CD14-positive monocyte (primary cell): Measurements from ENCODE around the gene CEACAM4. TPM values are rescaled to one million over a fixed set of nuclear protein-coding genes. Genes with fewer than 3 reads are reported as not detected.
A peak's percentile ranks its signal among the peaks of the same experiment; 100 is the strongest.

ENCODE experiments used
- DNase-seq, 3 donors: peaks; one replicate each; pipeline ENCODE4 v3.0.0-alpha.2; 2011 to 2022
- H2AFZ ChIP-seq: 2 replicates; pipeline ENCODE4 v1.6.0; 2012; ENCODE audit warnings: mild to moderate bottlenecking, low read depth, low read length, inconsistent platforms; ENCODE audit not compliant: insufficient read depth, poor library complexity, severe bottlenecking
- H3K27ac ChIP-seq, 2 donors: 1 replicate in 1 of 2; 2 replicates in 1 of 2; pipeline ENCODE4 v1.5.1; 2012 to 2013; ENCODE audit warnings: low read length in 2 of 2, control low read depth in 1 of 2, inconsistent platforms in 1 of 2, low read depth in 1 of 2, mild to moderate bottlenecking in 1 of 2
- H3K27me3 ChIP-seq, 2 donors: one replicate each; pipeline versions ENCODE4 v1.6.0 to v1.6.1; 2011 to 2013; ENCODE audit warnings: low read length in 2 of 2; ENCODE audit not compliant: control insufficient read depth in 2 of 2, insufficient read depth in 2 of 2
- H3K36me3 ChIP-seq, 2 donors: replicated peaks in 1 of 2; 1 replicate in 1 of 2; 2 replicates in 1 of 2; pipeline versions ENCODE4 v1.5.1 to v1.6.1; 2012 to 2013; ENCODE audit warnings: low read length in 2 of 2, control low read depth in 1 of 2, inconsistent platforms in 1 of 2, mild to moderate bottlenecking in 1 of 2; ENCODE audit not compliant: insufficient read depth in 2 of 2, control insufficient read depth in 1 of 2
- H3K4me1 ChIP-seq, 2 donors: 1 replicate in 1 of 2; 2 replicates in 1 of 2; pipeline versions ENCODE4 v1.5.1 to v1.6.1; 2012 to 2013; ENCODE audit warnings: low read length in 2 of 2, control low read depth in 1 of 2, inconsistent platforms in 1 of 2, mild to moderate bottlenecking in 1 of 2, moderate library complexity in 1 of 2; ENCODE audit not compliant: insufficient read depth in 2 of 2, control insufficient read depth in 1 of 2
- H3K4me2 ChIP-seq: replicated peaks from 2 replicates; pipeline ENCODE3; 2012; ENCODE audit warnings: low read length, moderate library complexity, mild to moderate bottlenecking; ENCODE audit not compliant: poor library complexity, severe bottlenecking; ENCODE audit errors: extremely low read depth
- H3K4me3 ChIP-seq, 3 experiments: fragments of 200-600 bp in 1 of 3; sonication (generic) in 1 of 3; replicated peaks in 1 of 3; 1 replicate in 2 of 3; 2 replicates in 1 of 3; pipeline ENCODE4 v1.5.1; 2011 to 2013; ENCODE audit warnings: low read length in 3 of 3, mild to moderate bottlenecking in 3 of 3, control low read depth in 2 of 3, low read depth in 2 of 3, inconsistent platforms in 1 of 3, moderate library complexity in 1 of 3
- H3K79me2 ChIP-seq: 2 replicates; pipeline ENCODE4 v1.6.0; 2012; ENCODE audit warnings: mild to moderate bottlenecking, control low read depth, inconsistent platforms, low read length, moderate library complexity; ENCODE audit not compliant: insufficient read depth
- H3K9ac ChIP-seq: 2 replicates; pipeline ENCODE4 v1.6.0; 2017; ENCODE audit warnings: low read length, mild to moderate bottlenecking; ENCODE audit not compliant: insufficient read depth, poor library complexity, severe bottlenecking
- H3K9me3 ChIP-seq, 2 donors: replicated peaks in 1 of 2; 1 replicate in 1 of 2; 2 replicates in 1 of 2; pipeline versions ENCODE4 v1.5.1 to v1.6.1; 2012 to 2013; ENCODE audit warnings: low read length in 2 of 2, control low read depth in 1 of 2; ENCODE audit not compliant: control insufficient read depth in 1 of 2, insufficient read depth in 1 of 2
- H4K20me1 ChIP-seq: 2 replicates; pipeline ENCODE4 v1.6.0; 2012; ENCODE audit warnings: mild to moderate bottlenecking, low read length, control low read depth, moderate library complexity; ENCODE audit not compliant: insufficient read depth
- H3K27ac Mint-ChIP-seq, 7 donors: one replicate each; pipeline ENCODE4 v1.8.0; 2020; ENCODE audit warnings: mild to moderate bottlenecking in 7 of 7, mixed read lengths in 7 of 7, moderate library complexity in 6 of 7, inconsistent platforms in 2 of 7
- H3K27me3 Mint-ChIP-seq, 3 donors: one replicate each; pipeline ENCODE4 v1.8.0; 2021 to 2022; ENCODE audit warnings: low read depth in 3 of 3, mild to moderate bottlenecking in 3 of 3, mixed read lengths in 3 of 3, moderate library complexity in 3 of 3, inconsistent platforms in 1 of 3
- H3K36me3 Mint-ChIP-seq, 2 donors: one replicate each; pipeline ENCODE4 v1.8.0; 2020; ENCODE audit warnings: mixed read lengths in 2 of 2, inconsistent platforms in 1 of 2, mild to moderate bottlenecking in 1 of 2
- H3K4me1 Mint-ChIP-seq: one replicate; pipeline ENCODE4 v1.8.0; 2020; ENCODE audit warnings: mild to moderate bottlenecking, mixed read lengths
- H3K4me3 Mint-ChIP-seq, 2 donors: one replicate each; pipeline ENCODE4 v1.8.0; 2020; ENCODE audit warnings: mild to moderate bottlenecking in 2 of 2, mixed read lengths in 2 of 2, moderate library complexity in 1 of 2
- H3K9me3 Mint-ChIP-seq, 7 donors: one replicate each; pipeline ENCODE4 v1.8.0; 2020 to 2022; ENCODE audit warnings: mixed read lengths in 7 of 7, mild to moderate bottlenecking in 6 of 7, moderate library complexity in 6 of 7, inconsistent platforms in 2 of 7
- WGBS: methylation state at CpG from one replicate; pipeline ENCODE4 v1.1.5; 2013; ENCODE audit warnings: missing lambda C conversion rate; ENCODE audit not compliant: insufficient coverage; 5-methylcytosine and 5-hydroxymethylcytosine counted together
- intact Hi-C, 2 donors: fragments of 100-400 bp; cut with micrococcal nuclease; formaldehyde crosslinking; loops; one replicate each; pipeline versions ENCODE4 v1.15.0 to v1.15.1; 2023
- polyA plus RNA-seq, 3 donors: library from polyadenylated mRNA; depleted of rRNA in 1 of 3; unstranded in 2 of 3; stranded (reverse) in 1 of 3; fragments of 300-500 nt in 2 of 3; fragments of >200 nt in 1 of 3; fragmentation: Illumina TruSeq in 2 of 3; gene quantifications; 1 replicate in 2 of 3; 2 replicates in 1 of 3; pipeline ENCODE4 v1.2.3, GENCODE V29; 2012 to 2021
- TF ChIP-seq, protein P1 (sequence below): fragments of 200-600 bp; IDR thresholded peaks from one replicate; pipeline ENCODE4 v1.8.0; 2022; ENCODE audit warnings: antibody characterized with exemption, mild to moderate bottlenecking

Gene CEACAM4
- polyA plus RNA-seq, 3 donors, result 23.1 to 40.7 (median 27.5) TPM

DNA sequence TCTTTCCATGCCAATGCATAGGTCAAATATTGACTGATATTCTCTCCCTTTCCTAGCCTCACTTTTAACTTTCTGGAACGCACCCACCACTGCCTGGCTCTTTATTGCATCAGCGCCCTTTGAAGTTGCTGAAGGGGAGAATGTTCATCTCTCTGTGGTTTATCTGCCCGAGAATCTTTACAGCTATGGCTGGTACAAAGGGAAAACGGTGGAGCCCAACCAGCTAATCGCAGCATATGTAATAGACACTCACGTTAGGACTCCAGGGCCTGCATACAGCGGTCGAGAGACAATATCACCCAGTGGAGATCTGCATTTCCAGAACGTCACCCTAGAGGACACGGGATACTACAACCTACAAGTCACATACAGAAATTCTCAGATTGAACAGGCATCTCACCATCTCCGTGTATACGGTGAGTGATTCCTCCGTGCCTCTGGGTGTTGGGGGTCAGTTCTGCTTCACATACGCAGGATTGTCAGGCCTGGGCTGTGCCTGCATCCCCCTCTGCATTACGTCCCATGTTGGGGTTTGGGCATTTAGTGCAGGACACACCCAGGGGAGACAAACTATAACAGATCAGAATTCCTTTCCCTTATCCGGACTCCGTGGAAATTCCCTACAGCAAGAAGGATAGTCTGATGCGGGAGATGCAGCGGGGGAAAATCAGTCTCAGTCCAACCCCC is 49.6 kb downstream of the CEACAM4 start:
- intact Hi-C loops, result no loop called here
- no peak for DNase-seq
- H3K27me3 Mint-ChIP-seq, result no peaks in the 10 kb centered on the region
- peaks cover 22 to 25% of the 10 kb centered on the region in 2 donors for H3K9me3 ChIP-seq
- no peak overlapping the region for H3K9ac ChIP-seq
- H2AFZ ChIP-seq, result peak overlapping the region; percentile 68
- no peaks in the 10 kb centered on the region for H4K20me1 ChIP-seq
- peak overlapping the region; percentile 86 for H3K4me2 ChIP-seq
- peaks cover 44% of the 10 kb centered on the region in 2 donors for H3K36me3 Mint-ChIP-seq
- H3K27me3 ChIP-seq, result no peaks in the 10 kb centered on the region
- peaks cover 10 to 40% of the 10 kb centered on the region in 2 donors for H3K36me3 ChIP-seq
- H3K27ac Mint-ChIP-seq, result peak overlapping the region in 5 of 7 donors; percentile 8 to 94 (median 35)
- H3K4me3 ChIP-seq, result peak overlapping the region in 1 of 3 experiments; percentile 76
- H3K79me2 ChIP-seq, result peaks cover 28% of the 10 kb centered on the region
- H3K4me1 ChIP-seq, result peaks cover 26 to 30% of the 10 kb centered on the region in 2 donors
- H3K4me1 Mint-ChIP-seq, result peaks cover 38% of the 10 kb centered on the region
- H3K27ac ChIP-seq, result peak overlapping the region in 1 of 2 donors; percentile 89
- WGBS, result 81% methylated on average over 10 of the region's 19 CpGs
- TF ChIP-seq, protein P1, sequence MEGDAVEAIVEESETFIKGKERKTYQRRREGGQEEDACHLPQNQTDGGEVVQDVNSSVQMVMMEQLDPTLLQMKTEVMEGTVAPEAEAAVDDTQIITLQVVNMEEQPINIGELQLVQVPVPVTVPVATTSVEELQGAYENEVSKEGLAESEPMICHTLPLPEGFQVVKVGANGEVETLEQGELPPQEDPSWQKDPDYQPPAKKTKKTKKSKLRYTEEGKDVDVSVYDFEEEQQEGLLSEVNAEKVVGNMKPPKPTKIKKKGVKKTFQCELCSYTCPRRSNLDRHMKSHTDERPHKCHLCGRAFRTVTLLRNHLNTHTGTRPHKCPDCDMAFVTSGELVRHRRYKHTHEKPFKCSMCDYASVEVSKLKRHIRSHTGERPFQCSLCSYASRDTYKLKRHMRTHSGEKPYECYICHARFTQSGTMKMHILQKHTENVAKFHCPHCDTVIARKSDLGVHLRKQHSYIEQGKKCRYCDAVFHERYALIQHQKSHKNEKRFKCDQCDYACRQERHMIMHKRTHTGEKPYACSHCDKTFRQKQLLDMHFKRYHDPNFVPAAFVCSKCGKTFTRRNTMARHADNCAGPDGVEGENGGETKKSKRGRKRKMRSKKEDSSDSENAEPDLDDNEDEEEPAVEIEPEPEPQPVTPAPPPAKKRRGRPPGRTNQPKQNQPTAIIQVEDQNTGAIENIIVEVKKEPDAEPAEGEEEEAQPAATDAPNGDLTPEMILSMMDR, result no peak
- H3K9me3 Mint-ChIP-seq, result peaks cover 18 to 26% (median 22%) of the 10 kb centered on the region in 7 donors
- no peak overlapping the region for H3K4me3 Mint-ChIP-seq

DNA sequence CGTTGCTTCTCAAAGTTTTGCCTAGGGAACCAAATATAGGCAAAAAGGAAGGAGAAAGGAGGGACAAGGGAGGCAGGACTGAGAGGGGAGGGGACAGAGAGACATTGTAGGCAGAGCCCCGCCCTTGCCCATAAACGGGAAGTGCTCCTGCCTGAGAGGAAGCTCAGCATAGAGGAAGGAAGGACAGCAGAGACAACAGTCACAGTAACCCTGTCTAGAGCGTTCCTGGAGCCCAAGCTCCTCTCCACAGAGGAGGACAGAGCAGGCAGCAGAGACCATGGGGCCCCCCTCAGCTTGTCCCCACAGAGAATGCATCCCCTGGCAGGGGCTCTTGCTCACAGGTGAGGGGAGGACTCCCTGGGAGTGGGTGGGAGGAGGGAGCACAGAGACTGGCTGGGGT is 50.9 kb downstream of the CEACAM4 start, which contains the start of gene CEACAM21:
CEACAM21 (plus strand) TSS at position 169 of the 400 bp plus-strand sequence; CDS start at position 278, 109 bp downstream.
- peaks cover 9 to 13% (median 10%) of the 10 kb centered on the region in 7 donors for H3K9me3 Mint-ChIP-seq
- H3K36me3 ChIP-seq, result peaks cover 8 to 27% of the 10 kb centered on the region in 2 donors
- H3K27ac ChIP-seq, result peak within 1 kb of the TSS; percentile 62 to 89
- H3K27ac Mint-ChIP-seq, result peak within 1 kb of the TSS; percentile 91 to 94 (median 92)
- peaks cover 9 to 12% of the 10 kb centered on the region in 2 donors for H3K9me3 ChIP-seq
- intact Hi-C loops, result no loop called here
- H3K4me2 ChIP-seq, result peak within 1 kb of the TSS; percentile 86
- H3K4me1 Mint-ChIP-seq, result peaks cover 38% of the 10 kb centered on the region
- H3K79me2 ChIP-seq, result peaks cover 28% of the 10 kb centered on the region
- 0% methylated on average over 3 of the region's 4 CpGs for WGBS
- peaks cover 26 to 30% of the 10 kb centered on the region in 2 donors for H3K4me1 ChIP-seq
- TF ChIP-seq, protein P1, result no peak
- H3K4me3 Mint-ChIP-seq, result peak within 1 kb of the TSS; percentile 74 to 88
- H4K20me1 ChIP-seq, result no peaks in the 10 kb centered on the region
- H3K9ac ChIP-seq, result peak within 1 kb of the TSS; percentile 67
- peaks cover 0 to 2% (median 0%) of the 10 kb centered on the region in 3 donors for H3K27me3 Mint-ChIP-seq
- H3K27me3 ChIP-seq, result no peaks in the 10 kb centered on the region
- peak within 1 kb of the TSS; percentile 68 for H2AFZ ChIP-seq
- peaks cover 32 to 33% of the 10 kb centered on the region in 2 donors for H3K36me3 Mint-ChIP-seq
- peak; percentile 86 to 94 (median 86) for DNase-seq
- peak within 1 kb of the TSS; percentile 30 to 76 (median 56) for H3K4me3 ChIP-seq
